ENCODE data around the gene PHF13. TPM values are rescaled to one million over a fixed set of nuclear protein-coding genes. Genes with fewer than 3 reads are reported as not detected.

PHF13 gene
- total and polyA plus RNA-seq, 12 donors = 3.7 to 12.2 (median 7.6) TPM

- peaks cover 0 to 70% (median 4%) of the 10 kb centered on the region in 9 donors for H3K36me3 ChIP-seq
- no peak for TF ChIP-seq CTCF (IDR thresholded peaks at IDR 0.05)
- peak overlapping the region; percentile 17 to 73 (median 56) for H3K27ac ChIP-seq
- intact Hi-C loops (cut with DNase I) = no loop called here
- WGBS, 2 donors = 46 to 63% methylated on average over 2 of the region's 2 CpGs
- DNase-seq (peak; percentile 24 to 57), ATAC-seq (peak; percentile 79 to 96 (median 94))
- peaks cover 0 to 42% (median 12%) of the 10 kb centered on the region in 9 donors for H3K4me1 ChIP-seq
- no peaks in the 10 kb centered on the region for H3K27me3 ChIP-seq
- H3K4me3 ChIP-seq = no peak overlapping the region
- no peaks in the 10 kb centered on the region for H3K9me3 ChIP-seq
Measured at GRCh38 chr1:6672558-6672957, 59.0 kb downstream of the PHF13 start.

Other genes starting within 250 kb of the PHF13 start
- 10 to 100 TPM in 3 of 10 donors, 1 to 10 TPM in 7; 5.1 to 26.9 (median 8.6) TPM for gene ACOT7, start 220.0 kb upstream of the PHF13 start, total RNA-seq
- 10 to 100 TPM in 1 of 2 donors, 1 to 10 TPM in 1; 4.0 to 40.4 TPM for gene ACOT7, start 220.0 kb upstream of the PHF13 start, polyA plus RNA-seq
- gene HES2, start 193.8 kb upstream of the PHF13 start, total RNA-seq = under 1 TPM in 1 of 10 donors, not detected in 9; 0.25 TPM
- under 1 TPM in 1 of 2 donors, not detected in 1; 0.22 TPM for gene HES2, start 193.8 kb upstream of the PHF13 start, polyA plus RNA-seq
- under 1 TPM in 5 of 10 donors, not detected in 5; 0.17 to 0.51 (median 0.29) TPM for gene ESPN, start 189.0 kb upstream of the PHF13 start, total RNA-seq
- under 1 TPM; 0.12 to 0.22 TPM for gene ESPN, start 189.0 kb upstream of the PHF13 start, polyA plus RNA-seq
- 10 to 100 TPM in 2 of 10 donors, 1 to 10 TPM in 8; 4.0 to 12.0 (median 7.3) TPM for gene TNFRSF25, start 147.6 kb upstream of the PHF13 start, total RNA-seq
- 10 to 100 TPM in 1 of 2 donors, 1 to 10 TPM in 1; 6.6 to 43.1 TPM for gene TNFRSF25, start 147.6 kb upstream of the PHF13 start, polyA plus RNA-seq
- gene PLEKHG5, start 122.1 kb upstream of the PHF13 start, total RNA-seq = 10 to 100 TPM; 10.0 to 18.8 (median 15.3) TPM
- 10 to 100 TPM in 1 of 2 donors, 1 to 10 TPM in 1; 6.6 to 28.7 TPM for gene PLEKHG5, start 122.1 kb upstream of the PHF13 start, polyA plus RNA-seq
- gene NOL9, start 59.2 kb upstream of the PHF13 start, total RNA-seq = 10 to 100 TPM; 13.5 to 19.3 (median 15.3) TPM
- gene NOL9, start 59.2 kb upstream of the PHF13 start, polyA plus RNA-seq = 1 to 10 TPM; 3.0 to 5.9 TPM
- not detected for gene TAS1R1, start 58.4 kb upstream of the PHF13 start, total RNA-seq
- gene TAS1R1, start 58.4 kb upstream of the PHF13 start, polyA plus RNA-seq = not detected
- gene ZBTB48, start 33.7 kb upstream of the PHF13 start, total RNA-seq = 10 to 100 TPM in 6 of 10 donors, 1 to 10 TPM in 4; 7.3 to 16.6 (median 11.0) TPM
- 10 to 100 TPM; 18.3 to 41.5 TPM for gene ZBTB48, start 33.7 kb upstream of the PHF13 start, polyA plus RNA-seq
- 10 to 100 TPM; 49.5 to 93.3 (median 70.4) TPM for gene KLHL21, start 10.9 kb upstream of the PHF13 start, total RNA-seq
- gene KLHL21, start 10.9 kb upstream of the PHF13 start, polyA plus RNA-seq = 10 to 100 TPM; 20.4 to 22.3 TPM
- 10 to 100 TPM in 7 of 10 donors, 1 to 10 TPM in 3; 6.8 to 16.7 (median 11.2) TPM for gene THAP3, start 11.1 kb downstream of the PHF13 start, total RNA-seq
- 10 to 100 TPM; 24.6 to 27.6 TPM for gene THAP3, start 11.1 kb downstream of the PHF13 start, polyA plus RNA-seq
- gene DNAJC11, start 88.1 kb downstream of the PHF13 start, total RNA-seq = 10 to 100 TPM; 60.8 to 80.6 (median 73.2) TPM
- gene DNAJC11, start 88.1 kb downstream of the PHF13 start, polyA plus RNA-seq = 10 to 100 TPM; 31.2 to 63.1 TPM
- 100 to 1,000 TPM; 123 to 155 (median 140) TPM for gene CAMTA1, start 171.7 kb downstream of the PHF13 start, total RNA-seq
- 100 to 1,000 TPM; 182 to 265 TPM for gene CAMTA1, start 171.7 kb downstream of the PHF13 start, polyA plus RNA-seq